Spleen (tissue), 7 donors: ENCODE data around the gene AHSP.

Experiments used
- POLR2AphosphoS5 ChIP-seq, 3 donors: sonication (generic); formaldehyde crosslinking; IDR thresholded peaks; one replicate each; pipeline ENCODE4 v1.5.1; 2017; ENCODE audit warnings: antibody characterized with exemption in 3 of 3
- TF ChIP-seq, protein P1 (sequence below), 11 experiments: fragments of 200-600 bp in 7 of 11; fragments of 450-650 bp in 4 of 11; sonication (generic) in 4 of 11; IDR thresholded peaks in 8 of 11; conservative IDR thresholded peaks in 3 of 11; 1 replicate in 7 of 11; 2 replicates in 4 of 11; pipeline versions ENCODE4 v1.4.0 to v1.8.0; 2016 to 2021; ENCODE audit warnings: antibody characterized with exemption in 11 of 11, inconsistent platforms in 4 of 11, mild to moderate bottlenecking in 1 of 11
- donor health status: DM: no; HTN: no; CAD: no; lungs with moderate emphysema.
- donor health status: DM: no; HTN: no; CAD: no.
- donor health status: DM: no; HTN: no; CAD: no.

DNA sequence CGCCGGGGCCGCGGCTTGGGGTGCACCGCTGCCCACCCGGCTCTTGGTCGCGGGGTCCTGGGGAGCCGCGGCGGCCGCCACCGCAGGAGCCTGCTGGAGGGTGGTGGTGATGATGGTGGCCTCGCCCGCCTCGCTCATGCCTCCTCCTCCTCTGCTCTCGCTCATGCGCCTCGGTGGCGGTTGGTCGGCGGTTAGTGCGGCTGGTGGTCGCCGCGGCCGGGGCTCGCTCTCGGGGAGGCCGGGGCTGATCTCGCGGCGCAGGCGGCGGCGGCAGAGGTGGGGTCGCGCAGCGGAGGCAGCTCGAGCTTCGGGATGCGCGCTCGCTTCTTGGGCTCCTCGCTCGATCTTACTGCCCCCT is 41.6 kb downstream of the AHSP start:
- TF ChIP-seq, protein P1, sequence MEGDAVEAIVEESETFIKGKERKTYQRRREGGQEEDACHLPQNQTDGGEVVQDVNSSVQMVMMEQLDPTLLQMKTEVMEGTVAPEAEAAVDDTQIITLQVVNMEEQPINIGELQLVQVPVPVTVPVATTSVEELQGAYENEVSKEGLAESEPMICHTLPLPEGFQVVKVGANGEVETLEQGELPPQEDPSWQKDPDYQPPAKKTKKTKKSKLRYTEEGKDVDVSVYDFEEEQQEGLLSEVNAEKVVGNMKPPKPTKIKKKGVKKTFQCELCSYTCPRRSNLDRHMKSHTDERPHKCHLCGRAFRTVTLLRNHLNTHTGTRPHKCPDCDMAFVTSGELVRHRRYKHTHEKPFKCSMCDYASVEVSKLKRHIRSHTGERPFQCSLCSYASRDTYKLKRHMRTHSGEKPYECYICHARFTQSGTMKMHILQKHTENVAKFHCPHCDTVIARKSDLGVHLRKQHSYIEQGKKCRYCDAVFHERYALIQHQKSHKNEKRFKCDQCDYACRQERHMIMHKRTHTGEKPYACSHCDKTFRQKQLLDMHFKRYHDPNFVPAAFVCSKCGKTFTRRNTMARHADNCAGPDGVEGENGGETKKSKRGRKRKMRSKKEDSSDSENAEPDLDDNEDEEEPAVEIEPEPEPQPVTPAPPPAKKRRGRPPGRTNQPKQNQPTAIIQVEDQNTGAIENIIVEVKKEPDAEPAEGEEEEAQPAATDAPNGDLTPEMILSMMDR (IDR thresholded peaks at IDR 0.05 in 8 of 11, conservative IDR thresholded peaks at IDR 0.05 in 3 of 11): no peak
- TF ChIP-seq POLR2AphosphoS5 (IDR thresholded peaks at IDR 0.05): no peak
